Measurements from ENCODE around the gene ZNF148.
A peak's percentile ranks its signal among the peaks of the same experiment; 100 is the strongest.

Gene ZNF148

DNA sequence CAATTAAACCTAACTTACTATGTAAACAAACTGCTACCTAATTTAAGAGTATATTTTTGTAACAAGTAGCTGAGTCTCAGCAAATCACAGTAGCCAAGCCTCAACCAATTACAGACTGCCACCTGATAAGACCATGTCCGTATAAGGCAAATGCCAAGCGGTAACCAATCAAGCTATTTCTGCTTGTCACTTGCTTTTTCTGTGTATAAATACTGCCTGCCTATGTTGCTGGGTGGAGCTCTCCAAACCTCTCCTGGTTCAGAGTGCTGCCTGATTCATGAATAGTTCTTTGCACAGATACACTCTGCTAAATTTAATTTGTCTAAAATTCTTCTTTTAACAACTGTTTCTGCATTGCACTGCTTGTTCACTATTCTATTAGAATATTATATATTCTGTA, 42.6 kb downstream of the ZNF148 start:
- no peak for DNase-seq (ENCODE audit: low spot score)

DNA sequence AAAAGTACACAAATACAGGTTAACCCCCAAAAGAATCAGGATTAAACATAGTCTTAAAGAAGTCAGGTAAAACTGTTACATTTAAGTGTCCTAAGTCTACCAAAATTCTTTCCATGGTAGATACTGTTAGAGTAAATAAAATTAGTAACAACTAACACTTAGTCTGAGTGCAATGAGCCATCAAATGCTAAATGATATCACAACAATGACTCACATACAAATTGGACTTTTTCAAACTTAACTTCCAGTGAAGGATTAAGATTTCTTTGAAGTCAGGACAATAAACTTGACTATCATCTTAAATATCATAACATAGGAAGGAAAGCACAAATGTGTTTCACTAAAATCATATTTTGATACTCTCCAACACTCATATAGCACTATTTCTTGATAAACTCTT, 43.9 kb downstream of the ZNF148 start:
- DNase-seq (ENCODE audit: low spot score): no peak

DNA sequence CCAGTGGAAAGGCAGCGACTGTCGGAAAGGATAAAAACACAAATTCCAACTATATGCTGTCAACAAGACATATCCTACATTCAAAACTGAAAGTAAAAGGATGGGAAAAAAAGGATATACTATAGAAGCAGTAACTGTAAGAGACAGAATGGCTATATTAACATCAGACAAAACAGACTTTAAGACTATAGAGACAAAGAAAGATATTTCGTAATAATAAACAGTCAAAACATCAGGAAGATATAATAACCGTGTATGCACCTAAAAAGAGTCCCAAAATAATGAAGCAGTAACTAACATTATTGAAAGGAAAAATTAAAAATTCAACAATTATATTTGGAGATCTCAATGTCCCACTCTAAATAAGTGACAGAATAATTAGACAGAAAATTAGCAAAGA, 48.2 kb downstream of the ZNF148 start:
- DNase-seq (ENCODE audit: low spot score): no peak

DNA sequence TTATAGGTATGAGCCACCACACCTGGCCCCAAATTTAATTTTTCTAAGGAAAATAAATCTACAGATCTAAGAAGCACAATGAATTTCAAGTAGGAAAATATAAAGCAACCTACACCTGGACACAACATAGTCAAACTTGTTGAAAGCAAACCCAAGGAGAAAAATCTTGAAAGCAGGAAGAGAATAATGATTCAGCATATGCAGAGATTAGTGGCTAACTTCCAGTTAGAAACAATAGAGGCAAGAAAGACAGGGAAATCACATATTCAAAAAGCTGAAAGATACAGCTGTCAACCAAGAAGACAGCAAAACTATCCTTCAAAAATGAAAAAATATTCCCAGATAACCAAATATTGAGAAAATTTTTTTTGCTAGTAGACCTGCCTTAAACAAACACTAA, 49.4 kb downstream of the ZNF148 start:
- no peak for DNase-seq (ENCODE audit: low spot score)

DNA sequence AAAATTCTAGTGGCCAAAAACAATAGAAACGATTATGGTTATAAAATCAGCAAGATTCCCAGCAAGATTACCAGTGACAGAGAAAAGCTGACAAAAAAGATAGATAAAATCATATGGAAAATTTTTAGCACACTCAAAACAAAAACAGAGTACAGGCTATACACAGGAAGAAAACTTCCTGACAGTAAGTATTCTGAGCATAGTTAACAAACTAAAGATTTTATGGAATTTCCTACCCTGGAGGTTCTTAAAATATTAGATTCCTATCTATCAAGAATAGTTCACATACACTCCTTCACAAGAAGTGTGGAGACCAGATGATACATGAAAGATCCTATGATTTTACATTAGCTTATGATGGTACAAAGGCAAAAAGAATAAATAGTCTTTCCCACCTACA, 50.8 kb downstream of the ZNF148 start:
- DNase-seq (ENCODE audit: low spot score): no peak

DNA sequence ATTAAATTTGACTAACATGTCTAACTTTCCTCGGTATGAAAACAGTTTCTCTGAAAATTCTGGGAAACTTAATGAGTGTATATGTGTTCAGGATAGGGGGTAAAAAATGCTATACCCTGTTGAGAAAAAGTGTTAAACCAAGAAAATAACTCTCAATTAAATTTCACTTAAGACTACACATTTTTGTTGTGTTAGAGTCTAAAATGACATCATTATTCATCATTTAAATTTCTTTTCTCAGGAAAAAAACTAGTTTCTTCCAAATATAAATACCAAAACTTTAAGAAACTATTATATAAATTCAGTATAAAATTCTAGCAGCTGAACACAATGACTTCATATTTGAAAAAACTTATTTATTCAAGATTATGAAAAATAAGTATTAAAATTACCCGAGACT, 52.2 kb downstream of the ZNF148 start:
- DNase-seq (ENCODE audit: low spot score): no peak

DNA sequence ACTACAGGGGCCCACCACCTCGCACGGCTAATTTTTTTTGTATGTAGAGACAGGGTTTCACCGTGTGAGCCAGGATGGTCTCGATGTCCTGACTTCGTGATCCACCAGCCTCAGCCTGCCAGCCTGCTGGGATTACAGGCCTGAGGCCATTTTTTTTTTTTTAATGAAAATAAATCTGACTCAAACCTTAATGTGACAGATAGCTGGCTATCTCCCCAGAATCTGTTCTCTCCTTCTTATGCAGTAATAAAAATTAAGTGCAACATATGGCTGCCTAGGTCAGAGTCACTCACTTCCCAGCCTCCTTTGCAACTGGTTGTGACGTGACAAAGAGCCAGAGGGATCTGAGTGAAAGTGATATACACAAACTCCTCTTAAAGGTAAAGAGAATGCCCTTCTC, 53.0 kb downstream of the ZNF148 start:
- no peak for DNase-seq (ENCODE audit: low spot score)

DNA sequence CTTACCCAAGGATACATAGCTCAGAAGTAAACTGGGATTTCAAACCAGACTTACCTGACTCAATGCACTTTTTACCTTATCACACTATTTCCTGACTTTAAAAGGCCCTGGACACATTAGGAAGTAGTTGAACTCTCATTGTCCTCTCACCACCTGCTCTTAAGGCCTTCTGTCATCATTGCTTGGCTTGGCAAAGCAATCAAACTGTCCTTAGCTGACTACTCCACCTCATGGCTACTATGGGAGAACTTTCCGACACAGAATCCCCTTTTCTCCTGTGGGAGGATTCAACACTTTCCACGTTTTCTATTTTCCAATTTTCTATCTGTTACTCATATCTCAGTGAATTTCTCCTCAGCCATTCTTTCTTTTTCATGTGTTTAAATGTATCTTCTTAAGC, 55.4 kb downstream of the ZNF148 start:
- DNase-seq (ENCODE audit: low spot score): no peak

DNA sequence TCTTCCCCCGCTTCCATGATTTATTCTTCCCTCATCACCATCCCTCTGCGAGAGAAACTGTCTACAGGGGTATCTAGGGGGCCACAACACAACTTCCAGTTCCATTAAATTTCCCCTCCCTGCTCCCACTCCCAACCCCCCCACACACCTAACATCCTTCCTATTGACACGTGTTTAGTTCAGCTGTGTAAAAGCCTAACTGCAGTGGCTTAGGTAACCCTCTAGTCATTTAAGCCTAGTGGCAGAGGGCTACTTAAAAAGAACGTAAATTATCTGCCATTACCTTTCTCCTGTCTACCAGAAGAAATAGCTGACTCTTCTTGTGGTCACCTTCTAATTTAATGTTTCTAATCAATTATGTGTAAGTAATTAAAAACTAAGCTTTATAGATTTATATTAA, 56.3 kb downstream of the ZNF148 start:
- DNase-seq (ENCODE audit: low spot score): no peak

DNA sequence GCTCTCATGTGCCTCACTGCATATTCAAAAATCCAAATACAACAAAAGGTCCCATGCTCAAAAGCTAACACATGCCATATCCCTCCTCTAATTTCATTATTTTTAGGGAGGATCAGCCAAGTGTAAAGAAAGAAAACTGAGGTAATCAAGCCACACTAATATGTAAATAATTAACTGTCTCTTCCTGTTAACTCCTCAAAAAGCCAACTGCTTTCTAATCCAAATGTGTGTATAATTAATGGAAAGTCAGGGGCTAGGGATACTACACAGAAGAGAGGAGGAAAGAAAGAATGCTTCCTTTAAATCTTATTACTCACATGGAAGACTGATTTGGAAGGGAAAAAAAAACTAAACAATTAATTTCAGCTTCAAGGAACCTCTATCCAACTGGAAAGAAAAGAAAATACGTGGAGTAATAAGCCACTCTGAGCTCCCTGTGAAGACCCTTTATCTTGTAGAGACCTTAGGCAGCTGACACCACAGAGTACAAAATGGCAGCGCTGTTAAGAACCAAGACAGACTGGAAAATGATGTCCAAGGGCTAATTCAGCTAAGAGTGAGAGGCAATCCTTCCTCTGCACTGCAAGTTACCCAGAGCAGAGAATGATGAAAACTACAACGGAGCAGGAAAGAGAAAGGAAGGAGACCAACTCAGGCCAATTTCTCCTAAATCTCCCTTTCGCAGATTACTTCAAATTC, 56.8 kb downstream of the ZNF148 start:
- DNase-seq (ENCODE audit: low spot score): no peak

DNA sequence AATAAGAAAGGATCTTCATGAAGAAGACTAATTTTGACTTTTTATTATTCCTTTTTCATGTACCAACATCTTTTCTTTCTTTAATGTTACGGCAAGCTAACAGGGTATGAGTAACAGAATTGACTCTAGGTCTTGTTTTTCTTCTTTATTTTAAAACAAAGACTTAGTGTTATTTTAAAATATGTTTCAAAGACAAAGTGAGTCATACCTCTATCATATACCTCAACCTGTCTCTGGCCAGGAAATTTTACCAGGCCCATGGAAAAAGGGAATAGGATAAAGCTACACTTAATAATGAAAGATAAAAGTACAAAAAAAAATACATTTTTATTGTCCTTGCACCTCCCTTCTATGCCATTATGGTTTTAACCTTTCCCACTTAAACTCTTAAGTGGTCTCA, 57.4 kb downstream of the ZNF148 start:
- no peak for DNase-seq (ENCODE audit: low spot score)

DNA sequence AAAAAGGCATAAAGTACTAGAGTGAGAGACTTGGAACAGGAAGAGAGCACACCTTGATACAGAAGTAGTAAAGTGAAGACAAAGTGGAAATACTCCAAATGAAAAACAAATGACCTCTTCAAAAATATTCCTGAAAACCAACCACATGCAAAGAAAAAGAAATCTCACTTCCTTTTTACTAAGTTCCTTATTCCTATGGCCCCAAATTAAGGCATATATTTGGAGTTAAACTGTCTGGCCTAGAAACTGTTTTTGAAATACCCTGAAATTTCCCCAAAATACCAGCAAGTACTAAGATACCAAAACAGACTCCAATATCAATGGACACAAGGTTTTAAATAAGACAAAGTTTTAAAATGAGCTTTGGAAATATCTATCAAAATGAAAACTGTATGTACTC, 58.2 kb downstream of the ZNF148 start:
- peak; percentile 31 for DNase-seq (ENCODE audit: low spot score)

DNA sequence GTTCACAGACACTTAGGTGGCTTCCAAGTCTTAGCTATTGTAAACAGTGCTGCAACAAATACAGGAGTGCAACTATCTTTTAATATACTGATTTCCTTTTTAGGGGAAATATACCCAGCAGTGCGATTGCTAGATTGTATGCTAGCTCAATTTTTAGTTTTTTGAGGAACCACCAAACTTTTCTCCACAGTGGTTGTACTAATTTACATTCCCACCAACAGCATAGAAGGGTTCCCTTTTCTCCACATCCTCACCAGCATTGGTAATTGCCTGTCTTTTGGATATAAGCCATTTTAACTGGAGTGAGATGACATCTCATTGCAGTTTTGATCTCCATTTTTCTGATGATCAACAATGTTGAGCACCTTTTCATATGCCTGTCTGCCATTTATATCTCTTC, 58.9 kb downstream of the ZNF148 start:
- no peak for DNase-seq (ENCODE audit: low spot score)

DNA sequence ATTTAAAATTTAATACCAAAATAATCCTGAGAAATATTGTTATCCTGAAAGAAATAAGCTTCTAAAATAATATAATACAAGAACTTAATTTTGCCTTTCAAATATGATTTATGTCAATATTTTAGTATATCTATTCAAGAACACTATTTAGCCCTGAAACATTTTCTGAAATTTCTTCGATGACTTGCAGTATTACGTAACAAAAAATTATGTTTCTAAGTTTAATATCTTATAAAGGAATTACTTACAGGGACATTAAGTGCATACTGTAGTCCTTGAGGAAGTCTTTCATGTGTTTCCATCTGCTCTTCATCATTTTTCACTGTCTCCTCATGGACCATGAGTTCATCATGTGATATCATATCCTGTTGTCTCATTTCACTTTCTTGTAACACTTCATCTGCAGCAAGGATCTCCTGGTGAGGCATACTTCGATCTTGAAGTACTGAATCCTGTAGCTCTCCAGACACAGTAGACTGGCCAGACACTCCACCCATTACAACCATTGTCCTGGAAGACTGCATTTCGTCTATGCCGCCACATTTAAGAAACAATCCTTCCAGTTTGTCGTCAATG, 62.0 kb downstream of the ZNF148 start:
- no peak for DNase-seq (ENCODE audit: low spot score)

DNA sequence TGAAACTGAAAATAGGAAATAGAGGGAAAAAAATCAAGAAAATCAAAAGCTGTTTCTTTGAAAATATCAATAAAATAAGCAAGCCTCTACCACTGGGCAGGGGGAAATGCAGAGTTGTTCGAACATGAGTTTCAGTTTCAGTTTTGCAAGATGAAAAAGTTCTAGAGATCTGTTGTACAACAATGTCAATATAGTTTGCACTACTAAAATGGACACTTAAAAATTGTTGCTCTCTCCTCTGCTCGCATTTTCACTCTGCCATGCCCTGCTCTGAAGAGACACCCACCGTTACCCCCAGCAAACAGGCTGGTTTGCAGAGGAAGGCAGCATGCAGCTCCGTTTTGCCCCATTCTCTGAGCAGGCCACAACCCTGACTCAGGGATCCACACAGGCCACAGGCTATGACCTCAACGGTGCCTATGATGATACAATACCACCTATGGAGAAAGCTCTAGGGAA, 64.5 kb downstream of the ZNF148 start:
- DNase-seq (ENCODE audit: low spot score): no peak

DNA sequence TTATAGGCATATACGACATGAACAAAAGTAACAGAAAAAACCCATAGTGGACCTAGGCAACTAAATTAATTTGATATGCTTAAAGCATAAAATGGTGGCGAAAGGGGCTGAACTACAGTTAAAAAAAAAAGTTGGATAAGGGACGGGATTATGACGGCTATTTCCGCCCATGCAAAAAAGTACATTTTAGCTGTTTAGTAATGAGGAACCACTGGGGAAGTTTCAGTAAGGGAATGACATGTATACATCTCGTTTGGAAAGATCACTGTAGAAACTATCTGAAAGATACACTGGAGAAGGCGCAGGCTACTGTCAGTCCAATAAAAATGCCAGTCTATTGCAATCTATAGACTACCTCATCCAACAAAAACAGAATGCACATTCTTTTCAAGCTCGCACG, 65.6 kb downstream of the ZNF148 start:
- DNase-seq (ENCODE audit: low spot score): no peak

DNA sequence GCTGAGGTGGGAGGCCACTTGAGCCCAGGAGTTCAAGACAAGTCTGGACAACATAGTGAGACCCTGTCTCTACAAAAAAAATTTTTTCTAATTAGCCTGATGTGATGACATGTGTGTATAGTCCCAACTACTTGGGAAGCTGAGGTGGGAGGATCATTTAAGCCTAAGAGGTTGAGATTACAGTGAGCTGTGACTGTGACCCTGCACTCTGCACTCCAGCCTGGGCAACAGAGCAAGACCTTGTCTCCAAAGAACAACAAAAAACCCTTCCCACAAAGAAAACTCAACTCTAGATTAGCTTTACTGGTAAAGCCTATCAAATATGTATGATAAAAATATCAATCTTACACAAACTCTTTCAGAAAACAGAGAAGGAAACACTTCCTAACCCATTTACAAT, 68.5 kb downstream of the ZNF148 start:
- no peak for DNase-seq (ENCODE audit: low spot score)

DNA sequence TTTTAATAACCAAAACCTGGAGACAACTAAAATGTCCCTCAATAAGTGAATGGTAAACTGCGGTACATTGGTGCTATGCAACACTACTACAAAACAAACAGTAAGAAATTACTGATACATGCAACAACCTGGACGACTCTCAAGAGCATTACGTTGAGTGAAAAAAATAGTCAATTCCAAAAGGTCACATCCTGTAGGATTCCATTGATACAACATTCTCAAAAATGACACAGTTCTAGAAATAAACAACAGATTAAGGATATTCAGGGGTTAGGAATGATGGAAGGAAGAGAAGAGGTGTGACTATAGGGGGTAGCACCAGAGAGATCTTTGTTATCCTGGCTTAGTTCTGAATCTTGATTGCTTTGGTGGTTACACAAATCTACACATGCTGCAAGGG, 72.2 kb downstream of the ZNF148 start:
- no peak for DNase-seq (ENCODE audit: low spot score)

DNA sequence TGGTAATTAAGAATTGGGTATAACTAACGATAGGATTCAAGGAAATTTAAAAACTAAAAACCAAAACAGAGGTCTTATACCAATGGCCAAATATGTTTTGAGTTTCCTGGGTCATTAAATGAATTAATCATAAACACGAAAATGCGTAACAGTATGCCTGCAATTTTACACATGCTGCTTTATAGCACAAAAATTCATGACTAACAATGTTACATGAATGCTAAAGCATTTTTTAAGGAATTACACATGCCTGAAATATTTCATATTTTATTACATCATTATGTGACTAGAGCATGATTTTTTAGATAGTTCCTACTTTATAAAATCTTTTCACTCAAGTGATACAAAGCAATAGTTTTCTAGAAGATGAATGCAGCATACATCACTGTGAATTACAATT, 74.7 kb downstream of the ZNF148 start:
- DNase-seq (ENCODE audit: low spot score): no peak

DNA sequence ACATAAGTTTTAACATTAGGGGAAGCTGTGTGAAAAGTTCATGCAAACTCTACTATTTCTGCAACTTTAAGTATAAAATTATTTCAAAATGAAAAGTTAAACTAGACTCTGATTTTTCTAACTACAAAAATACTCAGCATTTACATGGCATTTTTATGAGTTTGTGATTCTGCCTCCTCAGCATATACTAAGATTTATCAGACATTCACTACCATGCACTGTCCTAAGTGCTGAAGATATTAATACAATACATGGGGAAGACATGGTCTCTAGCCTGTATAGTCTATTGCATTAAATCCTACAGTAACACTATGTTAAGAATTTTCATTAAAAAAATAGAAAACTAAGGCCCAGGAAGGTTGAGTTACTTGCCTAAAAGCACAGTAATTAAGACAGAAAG, 80.7 kb downstream of the ZNF148 start:
- no peak for DNase-seq (ENCODE audit: low spot score)

DNA sequence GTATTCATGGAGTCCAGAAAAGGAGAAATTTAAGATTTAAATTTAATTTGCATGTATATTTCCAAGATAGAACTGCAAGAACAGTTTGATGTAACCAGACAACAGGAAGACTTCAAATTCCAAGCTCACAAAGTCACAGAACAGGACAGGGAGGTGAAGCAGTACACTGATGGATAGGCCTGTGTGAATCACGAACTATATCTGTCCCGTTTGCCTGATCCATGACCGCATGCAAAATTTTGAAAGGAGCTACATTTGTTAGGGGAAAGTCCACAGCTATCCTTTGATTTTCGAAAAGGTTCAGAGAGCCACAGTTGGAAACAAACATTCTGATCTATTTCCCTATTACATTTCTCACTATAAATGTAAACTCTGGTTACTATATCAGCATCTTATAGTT, 83.1 kb downstream of the ZNF148 start:
- no peak for DNase-seq (ENCODE audit: low spot score)

DNA sequence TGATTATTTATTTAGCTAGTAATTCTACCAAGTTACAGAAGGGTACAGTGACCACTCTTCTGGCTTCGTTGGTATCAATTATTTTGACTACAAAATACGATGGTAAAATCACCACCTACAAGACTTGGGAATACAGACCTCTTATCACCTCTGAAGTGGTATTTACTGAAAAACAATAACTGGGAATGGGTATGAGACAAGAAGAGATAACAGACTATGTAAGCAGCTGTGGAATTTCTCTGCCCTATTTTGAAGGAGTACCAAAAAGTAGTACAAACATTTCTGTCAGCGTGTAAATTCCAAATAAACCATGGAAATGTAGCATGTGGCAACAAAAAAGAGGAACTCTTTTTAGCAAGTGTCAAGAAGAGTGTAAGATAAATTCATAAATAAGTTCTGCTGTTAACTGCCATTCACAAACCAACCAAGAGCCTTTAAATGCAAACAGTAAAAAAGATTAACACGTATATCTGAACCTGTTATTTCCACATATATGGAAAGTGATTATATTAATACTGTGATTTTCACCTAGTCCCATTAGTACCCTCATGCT, 85.6 kb downstream of the ZNF148 start:
- no peak for DNase-seq (ENCODE audit: low spot score)

DNA sequence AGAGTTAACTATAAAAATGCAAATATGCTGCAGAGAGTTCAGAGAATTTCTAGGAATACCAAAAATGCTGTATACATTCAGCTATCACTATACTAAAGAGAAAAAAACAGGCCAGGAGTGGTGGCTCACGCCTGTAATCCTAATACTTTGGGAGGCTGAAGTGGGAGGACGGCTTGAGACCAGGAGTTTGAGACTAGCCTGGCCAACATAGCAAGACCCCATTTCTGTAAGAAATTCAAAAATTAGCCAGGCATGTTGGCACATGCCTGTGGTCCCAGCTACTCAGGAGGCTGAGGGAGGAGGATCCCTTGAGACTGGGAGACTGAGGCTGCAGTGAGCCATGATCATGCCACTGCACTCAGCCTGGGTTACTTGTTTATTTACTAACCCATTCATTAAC, 87.9 kb downstream of the ZNF148 start:
- DNase-seq (ENCODE audit: low spot score): no peak

DNA sequence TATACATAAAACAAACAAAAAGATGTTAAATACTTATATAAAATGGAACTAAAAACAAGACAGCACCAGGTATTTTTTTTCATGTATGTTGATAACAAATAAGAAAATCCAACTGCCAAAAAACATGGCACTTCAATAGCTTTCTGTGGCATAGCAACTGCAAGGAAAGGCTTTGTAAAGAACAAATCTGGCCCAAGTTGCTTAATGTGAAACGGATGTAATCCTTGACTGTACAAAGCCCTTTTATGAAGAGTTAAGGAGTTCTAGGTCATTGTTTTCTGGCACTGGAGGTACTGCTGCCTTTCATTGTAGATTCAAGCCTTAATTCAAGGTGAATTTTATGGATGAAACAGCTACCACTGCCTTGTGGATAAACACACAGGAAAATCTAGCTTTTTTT, 93.7 kb downstream of the ZNF148 start:
- DNase-seq (ENCODE audit: low spot score): peak; percentile 40

All from pons (tissue), 1 donor.